ENCODE data around the gene TRIM61.

GRCh38 chr4:164930647-164931046, 46.8 kb downstream of the TRIM61 start:
- TF ChIP-seq, protein P1, sequence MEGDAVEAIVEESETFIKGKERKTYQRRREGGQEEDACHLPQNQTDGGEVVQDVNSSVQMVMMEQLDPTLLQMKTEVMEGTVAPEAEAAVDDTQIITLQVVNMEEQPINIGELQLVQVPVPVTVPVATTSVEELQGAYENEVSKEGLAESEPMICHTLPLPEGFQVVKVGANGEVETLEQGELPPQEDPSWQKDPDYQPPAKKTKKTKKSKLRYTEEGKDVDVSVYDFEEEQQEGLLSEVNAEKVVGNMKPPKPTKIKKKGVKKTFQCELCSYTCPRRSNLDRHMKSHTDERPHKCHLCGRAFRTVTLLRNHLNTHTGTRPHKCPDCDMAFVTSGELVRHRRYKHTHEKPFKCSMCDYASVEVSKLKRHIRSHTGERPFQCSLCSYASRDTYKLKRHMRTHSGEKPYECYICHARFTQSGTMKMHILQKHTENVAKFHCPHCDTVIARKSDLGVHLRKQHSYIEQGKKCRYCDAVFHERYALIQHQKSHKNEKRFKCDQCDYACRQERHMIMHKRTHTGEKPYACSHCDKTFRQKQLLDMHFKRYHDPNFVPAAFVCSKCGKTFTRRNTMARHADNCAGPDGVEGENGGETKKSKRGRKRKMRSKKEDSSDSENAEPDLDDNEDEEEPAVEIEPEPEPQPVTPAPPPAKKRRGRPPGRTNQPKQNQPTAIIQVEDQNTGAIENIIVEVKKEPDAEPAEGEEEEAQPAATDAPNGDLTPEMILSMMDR (IDR thresholded peaks at IDR 0.05; ENCODE audit: poor library complexity, severe bottlenecking): no peak
- TF ChIP-seq RAD21 (conservative IDR thresholded peaks at IDR 0.05): no peak
- TF ChIP-seq, protein P2, sequence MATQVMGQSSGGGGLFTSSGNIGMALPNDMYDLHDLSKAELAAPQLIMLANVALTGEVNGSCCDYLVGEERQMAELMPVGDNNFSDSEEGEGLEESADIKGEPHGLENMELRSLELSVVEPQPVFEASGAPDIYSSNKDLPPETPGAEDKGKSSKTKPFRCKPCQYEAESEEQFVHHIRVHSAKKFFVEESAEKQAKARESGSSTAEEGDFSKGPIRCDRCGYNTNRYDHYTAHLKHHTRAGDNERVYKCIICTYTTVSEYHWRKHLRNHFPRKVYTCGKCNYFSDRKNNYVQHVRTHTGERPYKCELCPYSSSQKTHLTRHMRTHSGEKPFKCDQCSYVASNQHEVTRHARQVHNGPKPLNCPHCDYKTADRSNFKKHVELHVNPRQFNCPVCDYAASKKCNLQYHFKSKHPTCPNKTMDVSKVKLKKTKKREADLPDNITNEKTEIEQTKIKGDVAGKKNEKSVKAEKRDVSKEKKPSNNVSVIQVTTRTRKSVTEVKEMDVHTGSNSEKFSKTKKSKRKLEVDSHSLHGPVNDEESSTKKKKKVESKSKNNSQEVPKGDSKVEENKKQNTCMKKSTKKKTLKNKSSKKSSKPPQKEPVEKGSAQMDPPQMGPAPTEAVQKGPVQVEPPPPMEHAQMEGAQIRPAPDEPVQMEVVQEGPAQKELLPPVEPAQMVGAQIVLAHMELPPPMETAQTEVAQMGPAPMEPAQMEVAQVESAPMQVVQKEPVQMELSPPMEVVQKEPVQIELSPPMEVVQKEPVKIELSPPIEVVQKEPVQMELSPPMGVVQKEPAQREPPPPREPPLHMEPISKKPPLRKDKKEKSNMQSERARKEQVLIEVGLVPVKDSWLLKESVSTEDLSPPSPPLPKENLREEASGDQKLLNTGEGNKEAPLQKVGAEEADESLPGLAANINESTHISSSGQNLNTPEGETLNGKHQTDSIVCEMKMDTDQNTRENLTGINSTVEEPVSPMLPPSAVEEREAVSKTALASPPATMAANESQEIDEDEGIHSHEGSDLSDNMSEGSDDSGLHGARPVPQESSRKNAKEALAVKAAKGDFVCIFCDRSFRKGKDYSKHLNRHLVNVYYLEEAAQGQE (IDR thresholded peaks at IDR 0.05; ENCODE audit: borderline replicate concordance): no peak
- no peak for TF ChIP-seq EP300 (conservative IDR thresholded peaks at IDR 0.05; ENCODE audit: poor library complexity, severe bottlenecking)
- no peak for TF ChIP-seq TAF1 (IDR thresholded peaks at IDR 0.05; ENCODE audit: low read depth)
